ENCODE data around the gene GDPGP1. TPM values are rescaled to one million over a fixed set of nuclear protein-coding genes. Genes with fewer than 3 reads are reported as not detected.

The GDPGP1 gene
- total RNA-seq, 2 experiments from 2014 or later, result 7.5 to 8.3 TPM

GRCh38 chr15:90261811-90262210 is 27.8 kb downstream of the GDPGP1 start:
- no peak for ATAC-seq (ENCODE audit: poor library complexity)
- intact Hi-C loops (cut with DNase I, micrococcal nuclease), result loop anchor here in 1 of 2 experiments (10.0 kb wide), 1 partner anchor 367 kb away; the partner anchor contains the start of gene AP3S2

GRCh38 chr15:90262426-90262825 is 28.4 kb downstream of the GDPGP1 start:
- intact Hi-C loops (cut with DNase I, micrococcal nuclease), result loop anchor here in 1 of 2 experiments (10.0 kb wide), 1 partner anchor 368 kb away; the partner anchor contains the start of gene AP3S2
- POLR2A ChIA-PET, result interaction anchor here (2.0 to 3.2 kb wide), 2 partner anchors 29 to 62 kb away, joined by 5 to 9 read pairs; partner anchors contain the start of genes CIB1, GDPGP1 and SEMA4B

More at GRCh38 chr15:90261811-90262210, 27.8 kb downstream of the GDPGP1 start:
- H3K27ac ChIP-seq (ENCODE audit: low read depth in 1 of 2, low read length in 2 of 2), result no peak overlapping the region
- no peak overlapping the region for H3K4me3 ChIP-seq (ENCODE audit: low read length)
- Mint-ChIP-seq H3K27me3 (no peaks in the 10 kb centered on the region), H3K4me3 (no peak overlapping the region), H3K9me3 (no peaks in the 10 kb centered on the region), H3K27ac (peak overlapping the region; percentile 10), H3K36me3 (ENCODE audit: low read depth) (peaks cover 21% of the 10 kb centered on the region), H3K4me1 (ENCODE audit: low read depth) (peaks cover 25% of the 10 kb centered on the region)
- peaks cover 16% of the 10 kb centered on the region for H3K4me1 ChIP-seq (ENCODE audit: insufficient read depth, low read length)
- H3K36me3 ChIP-seq (ENCODE audit: insufficient read depth, low read length), result no peaks in the 10 kb centered on the region
- POLR2A ChIA-PET, result interaction anchor here (2.0 to 3.2 kb wide), 2 partner anchors 28 to 61 kb away, joined by 5 to 9 read pairs; partner anchors contain the start of genes CIB1, GDPGP1 and SEMA4B
- CTCF ChIA-PET, result interaction anchor here (0.8 kb wide), 1 partner anchor 39 kb away, joined by 3 read pairs; no protein-coding TSS in a partner anchor
- no peak for TF ChIP-seq CTCF (IDR thresholded peaks at IDR 0.05)
- H3K27me3 ChIP-seq (ENCODE audit: control insufficient read depth in 1 of 2, insufficient read depth in 2 of 2, low read length in 2 of 2), result no peaks in the 10 kb centered on the region
- DNase-seq, result no peak
- no peaks in the 10 kb centered on the region for H3K9me3 ChIP-seq (ENCODE audit: control insufficient read depth in 1 of 2, insufficient read depth in 1 of 2, low read length in 2 of 2)

GRCh38 chr15:90264671-90265070 is 30.7 kb downstream of the GDPGP1 start:
- intact Hi-C loops (cut with DNase I, micrococcal nuclease), result loop anchor here (1.0 to 10.0 kb wide), 3 partner anchors 30 to 370 kb away; partner anchors contain the start of genes GDPGP1 (in 2 of the 2) and AP3S2 (in 1 of the 2)
- POLR2A ChIA-PET, result interaction anchor here (1.2 kb wide), 1 partner anchor 31 kb away, joined by 5 read pairs; the partner anchor contains the start of genes CIB1 and GDPGP1
- H3K27ac ChIP-seq (ENCODE audit: low read depth in 1 of 2, low read length in 2 of 2), result peak overlapping the region; percentile 94 to 97
- DNase-seq (peak in 6 of 14 experiments; percentile 8 to 50 (median 33)), ATAC-seq (ENCODE audit: poor library complexity) (no peak)
- no peak for TF ChIP-seq CTCF (IDR thresholded peaks at IDR 0.05)
- peaks cover 45% of the 10 kb centered on the region for H3K36me3 Mint-ChIP-seq (ENCODE audit: low read depth)
- peak overlapping the region; percentile 74 for H3K4me3 ChIP-seq (ENCODE audit: low read length)
- CTCF ChIA-PET, result no interaction called here
- H3K36me3 ChIP-seq (ENCODE audit: insufficient read depth, low read length), result peaks cover 15% of the 10 kb centered on the region
- peaks cover 43% of the 10 kb centered on the region for H3K4me1 ChIP-seq (ENCODE audit: insufficient read depth, low read length)
- H3K9me3 ChIP-seq (ENCODE audit: control insufficient read depth in 1 of 2, insufficient read depth in 1 of 2, low read length in 2 of 2), result no peaks in the 10 kb centered on the region
- peaks cover 49% of the 10 kb centered on the region for H3K4me1 Mint-ChIP-seq (ENCODE audit: low read depth)
- H3K9me3 Mint-ChIP-seq, result no peaks in the 10 kb centered on the region
- H3K4me3 Mint-ChIP-seq, result peak overlapping the region; percentile 90
- no peaks in the 10 kb centered on the region for H3K27me3 Mint-ChIP-seq
- H3K27ac Mint-ChIP-seq, result peak overlapping the region; percentile 98
- H3K27me3 ChIP-seq (ENCODE audit: control insufficient read depth in 1 of 2, insufficient read depth in 2 of 2, low read length in 2 of 2), result no peaks in the 10 kb centered on the region

More at GRCh38 chr15:90262426-90262825, 28.4 kb downstream of the GDPGP1 start:
- ATAC-seq (ENCODE audit: poor library complexity), result no peak
- CTCF ChIA-PET, result no interaction called here
- Histone ChIP-seq H3K27ac (ENCODE audit: low read depth in 1 of 2, low read length in 2 of 2) (no peak overlapping the region), H3K4me3 (ENCODE audit: low read length) (no peak overlapping the region), H3K36me3 (ENCODE audit: insufficient read depth, low read length) (peaks cover under 1% of the 10 kb centered on the region), H3K27me3 (ENCODE audit: control insufficient read depth in 1 of 2, insufficient read depth in 2 of 2, low read length in 2 of 2) (no peaks in the 10 kb centered on the region), H3K9me3 (ENCODE audit: control insufficient read depth in 1 of 2, insufficient read depth in 1 of 2, low read length in 2 of 2) (no peaks in the 10 kb centered on the region), H3K4me1 (ENCODE audit: insufficient read depth, low read length) (peaks cover 22% of the 10 kb centered on the region)
- Mint-ChIP-seq H3K36me3 (ENCODE audit: low read depth) (peaks cover 26% of the 10 kb centered on the region), H3K27me3 (no peaks in the 10 kb centered on the region), H3K4me3 (peak overlapping the region; percentile 43), H3K4me1 (ENCODE audit: low read depth) (peaks cover 31% of the 10 kb centered on the region), H3K9me3 (no peaks in the 10 kb centered on the region), H3K27ac (peak overlapping the region; percentile 10)
- DNase-seq, result no peak
- no peak for TF ChIP-seq CTCF (IDR thresholded peaks at IDR 0.05)
